ENCODE results near the gene PNPO. TPM values are rescaled to one million over a fixed set of nuclear protein-coding genes. Genes with fewer than 3 reads are reported as not detected.

Gene PNPO
- total and polyA plus RNA-seq, 2 of the 13 experiments (the other 11 are each of a cell fraction or from before 2014, with no cell fraction given): 47.9 to 63.3 TPM

DNA sequence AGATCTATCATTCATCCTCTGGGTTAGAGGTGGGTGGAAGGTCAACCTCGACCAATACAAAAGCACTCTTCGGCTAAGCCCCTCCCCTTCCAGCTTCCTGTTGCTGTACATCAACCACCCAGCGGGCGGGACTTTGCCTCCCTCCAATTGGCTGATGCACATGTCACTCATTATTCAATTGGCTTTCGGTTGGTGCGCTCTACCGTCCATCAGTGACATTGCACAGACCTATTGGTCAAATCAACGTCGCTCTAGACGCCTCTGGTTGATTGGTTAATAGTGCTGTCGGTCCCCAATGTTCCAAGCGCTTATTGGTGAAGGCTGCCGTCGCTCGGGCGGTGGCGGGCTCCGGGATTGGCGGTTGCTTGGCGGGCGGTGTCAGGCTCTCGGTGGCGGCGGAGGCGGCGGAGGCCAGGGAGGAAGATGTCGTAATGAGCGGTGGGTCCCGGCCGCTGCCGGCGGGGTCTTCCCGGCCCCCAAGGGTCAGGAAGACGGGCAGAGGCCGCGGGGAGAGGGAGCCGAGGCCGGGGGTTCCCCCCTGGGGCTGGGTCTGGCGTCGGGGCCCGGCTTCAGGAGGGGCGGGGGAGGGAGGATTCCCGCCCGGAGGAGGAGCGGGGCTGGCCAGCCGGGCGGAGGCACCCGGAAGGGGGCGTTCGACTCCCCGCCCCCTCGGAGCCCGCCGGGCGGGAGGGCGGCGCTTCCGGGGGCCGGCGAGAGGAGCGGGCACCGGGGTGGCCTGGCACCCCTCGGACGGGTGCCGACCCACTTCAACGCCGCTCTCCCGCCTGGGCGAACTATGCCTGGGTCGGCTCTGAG lies 45.3 kb upstream of the PNPO start, which contains the start of gene SP2 (continued):
- TF ChIP-seq HOXA3 (CRISPR knock-in tag; IDR thresholded peaks at IDR 0.05) (peak; percentile 38; the same call in 1 of the 2 replicates), ZNF816 (CRISPR knock-in tag; IDR thresholded peaks at IDR 0.05; ENCODE audit: borderline replicate concordance) (no peak), RBM39 (IDR thresholded peaks at IDR 0.05; ENCODE audit: low read depth, low read length, poor library complexity, severe bottlenecking) (peak; percentile 89), ZNF747 (CRISPR knock-in tag; IDR thresholded peaks at IDR 0.05; ENCODE audit: borderline replicate concordance) (0 out of 2 replicates have a peak, but pooled peaks have one; percentile 1), ZKSCAN5 (CRISPR knock-in tag; IDR thresholded peaks at IDR 0.05) (no peak), ZNF225 (CRISPR knock-in tag; IDR thresholded peaks at IDR 0.05) (no peak), ZNF776 (CRISPR knock-in tag; IDR thresholded peaks at IDR 0.05) (peak; percentile 55; the same call in 1 of the 2 replicates), ZNF772 (CRISPR knock-in tag; IDR thresholded peaks at IDR 0.05) (no peak), PITX1 (CRISPR knock-in tag; IDR thresholded peaks at IDR 0.05) (peak; percentile 73), BORCS8-MEF2B (CRISPR knock-in tag; IDR thresholded peaks at IDR 0.05) (no peak)
- TF ChIP-seq, protein P1, sequence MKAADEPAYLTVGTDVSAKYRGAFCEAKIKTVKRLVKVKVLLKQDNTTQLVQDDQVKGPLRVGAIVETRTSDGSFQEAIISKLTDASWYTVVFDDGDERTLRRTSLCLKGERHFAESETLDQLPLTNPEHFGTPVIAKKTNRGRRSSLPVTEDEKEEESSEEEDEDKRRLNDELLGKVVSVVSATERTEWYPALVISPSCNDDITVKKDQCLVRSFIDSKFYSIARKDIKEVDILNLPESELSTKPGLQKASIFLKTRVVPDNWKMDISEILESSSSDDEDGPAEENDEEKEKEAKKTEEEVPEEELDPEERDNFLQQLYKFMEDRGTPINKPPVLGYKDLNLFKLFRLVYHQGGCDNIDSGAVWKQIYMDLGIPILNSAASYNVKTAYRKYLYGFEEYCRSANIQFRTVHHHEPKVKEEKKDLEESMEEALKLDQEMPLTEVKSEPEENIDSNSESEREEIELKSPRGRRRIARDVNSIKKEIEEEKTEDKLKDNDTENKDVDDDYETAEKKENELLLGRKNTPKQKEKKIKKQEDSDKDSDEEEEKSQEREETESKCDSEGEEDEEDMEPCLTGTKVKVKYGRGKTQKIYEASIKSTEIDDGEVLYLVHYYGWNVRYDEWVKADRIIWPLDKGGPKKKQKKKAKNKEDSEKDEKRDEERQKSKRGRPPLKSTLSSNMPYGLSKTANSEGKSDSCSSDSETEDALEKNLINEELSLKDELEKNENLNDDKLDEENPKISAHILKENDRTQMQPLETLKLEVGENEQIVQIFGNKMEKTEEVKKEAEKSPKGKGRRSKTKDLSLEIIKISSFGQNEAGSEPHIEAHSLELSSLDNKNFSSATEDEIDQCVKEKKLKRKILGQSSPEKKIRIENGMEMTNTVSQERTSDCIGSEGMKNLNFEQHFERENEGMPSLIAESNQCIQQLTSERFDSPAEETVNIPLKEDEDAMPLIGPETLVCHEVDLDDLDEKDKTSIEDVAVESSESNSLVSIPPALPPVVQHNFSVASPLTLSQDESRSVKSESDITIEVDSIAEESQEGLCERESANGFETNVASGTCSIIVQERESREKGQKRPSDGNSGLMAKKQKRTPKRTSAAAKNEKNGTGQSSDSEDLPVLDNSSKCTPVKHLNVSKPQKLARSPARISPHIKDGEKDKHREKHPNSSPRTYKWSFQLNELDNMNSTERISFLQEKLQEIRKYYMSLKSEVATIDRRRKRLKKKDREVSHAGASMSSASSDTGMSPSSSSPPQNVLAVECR (CRISPR knock-in tag; IDR thresholded peaks at IDR 0.05; ENCODE audit: borderline replicate concordance): peak; percentile 80
- TF ChIP-seq, protein P2, sequence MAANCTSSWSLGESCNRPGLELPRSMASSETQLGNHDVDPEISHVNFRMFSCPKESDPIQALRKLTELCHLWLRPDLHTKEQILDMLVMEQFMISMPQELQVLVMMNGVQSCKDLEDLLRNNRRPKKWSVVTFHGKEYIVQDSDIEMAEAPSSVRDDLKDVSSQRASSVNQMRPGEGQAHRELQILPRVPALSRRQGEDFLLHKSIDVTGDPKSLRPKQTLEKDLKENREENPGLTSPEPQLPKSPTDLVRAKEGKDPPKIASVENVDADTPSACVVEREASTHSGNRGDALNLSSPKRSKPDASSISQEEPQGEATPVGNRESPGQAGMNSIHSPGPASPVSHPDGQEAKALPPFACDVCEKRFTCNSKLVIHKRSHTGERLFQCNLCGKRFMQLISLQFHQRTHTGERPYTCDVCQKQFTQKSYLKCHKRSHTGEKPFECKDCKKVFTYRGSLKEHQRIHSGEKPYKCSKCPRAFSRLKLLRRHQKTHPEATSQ (CRISPR knock-in tag; IDR thresholded peaks at IDR 0.05; ENCODE audit: borderline replicate concordance): no peak; the same call in 1 of the 2 replicates
- TF ChIP-seq, protein P3, sequence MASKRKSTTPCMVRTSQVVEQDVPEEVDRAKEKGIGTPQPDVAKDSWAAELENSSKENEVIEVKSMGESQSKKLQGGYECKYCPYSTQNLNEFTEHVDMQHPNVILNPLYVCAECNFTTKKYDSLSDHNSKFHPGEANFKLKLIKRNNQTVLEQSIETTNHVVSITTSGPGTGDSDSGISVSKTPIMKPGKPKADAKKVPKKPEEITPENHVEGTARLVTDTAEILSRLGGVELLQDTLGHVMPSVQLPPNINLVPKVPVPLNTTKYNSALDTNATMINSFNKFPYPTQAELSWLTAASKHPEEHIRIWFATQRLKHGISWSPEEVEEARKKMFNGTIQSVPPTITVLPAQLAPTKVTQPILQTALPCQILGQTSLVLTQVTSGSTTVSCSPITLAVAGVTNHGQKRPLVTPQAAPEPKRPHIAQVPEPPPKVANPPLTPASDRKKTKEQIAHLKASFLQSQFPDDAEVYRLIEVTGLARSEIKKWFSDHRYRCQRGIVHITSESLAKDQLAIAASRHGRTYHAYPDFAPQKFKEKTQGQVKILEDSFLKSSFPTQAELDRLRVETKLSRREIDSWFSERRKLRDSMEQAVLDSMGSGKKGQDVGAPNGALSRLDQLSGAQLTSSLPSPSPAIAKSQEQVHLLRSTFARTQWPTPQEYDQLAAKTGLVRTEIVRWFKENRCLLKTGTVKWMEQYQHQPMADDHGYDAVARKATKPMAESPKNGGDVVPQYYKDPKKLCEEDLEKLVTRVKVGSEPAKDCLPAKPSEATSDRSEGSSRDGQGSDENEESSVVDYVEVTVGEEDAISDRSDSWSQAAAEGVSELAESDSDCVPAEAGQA (IDR thresholded peaks at IDR 0.05; ENCODE audit: low read depth): peak; percentile 56; the same call in 1 of the 2 replicates
- TF ChIP-seq, protein P3 (CRISPR knock-in tag; IDR thresholded peaks at IDR 0.05; ENCODE audit: borderline replicate concordance): no peak; the same call in 1 of the 2 replicates
- TF ChIP-seq, protein P4, sequence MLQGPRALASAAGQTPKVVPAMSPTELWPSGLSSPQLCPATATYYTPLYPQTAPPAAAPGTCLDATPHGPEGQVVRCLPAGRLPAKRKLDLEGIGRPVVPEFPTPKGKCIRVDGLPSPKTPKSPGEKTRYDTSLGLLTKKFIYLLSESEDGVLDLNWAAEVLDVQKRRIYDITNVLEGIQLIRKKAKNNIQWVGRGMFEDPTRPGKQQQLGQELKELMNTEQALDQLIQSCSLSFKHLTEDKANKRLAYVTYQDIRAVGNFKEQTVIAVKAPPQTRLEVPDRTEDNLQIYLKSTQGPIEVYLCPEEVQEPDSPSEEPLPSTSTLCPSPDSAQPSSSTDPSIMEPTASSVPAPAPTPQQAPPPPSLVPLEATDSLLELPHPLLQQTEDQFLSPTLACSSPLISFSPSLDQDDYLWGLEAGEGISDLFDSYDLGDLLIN (CRISPR knock-in tag; IDR thresholded peaks at IDR 0.05; ENCODE audit: borderline replicate concordance): peak; percentile 85; the same call in 1 of the 2 replicates
